Measurements from ENCODE around the gene NDUFB11.

The NDUFB11 gene

GRCh38 chrX:47144626-47145394 is at the start of gene NDUFB11, which contains the start of gene RBM10:
Gene NDUFB11 (minus strand): TSS chrX:47144702. CDS start chrX:47144679, 23 bp downstream.
Gene RBM10 (plus strand): TSS chrX:47145221. CDS start chrX:47147482, 2,261 bp downstream.
- peak; percentile 92 for DNase-seq

GRCh38 chrX:47193475-47194193 is 49.1 kb upstream of the NDUFB11 start, which contains the start of gene UBA1:
Gene UBA1 (plus strand): TSS chrX:47193829. CDS start chrX:47198803, 4,974 bp downstream.
- DNase-seq, result peak; percentile 95

GRCh38 chrX:47191806-47192401 is 47.4 kb upstream of the NDUFB11 start:
- DNase-seq, result peak; percentile 43

- DNase-seq, result no peak
Measured at GRCh38 chrX:47191331-47191730, 46.8 kb upstream of the NDUFB11 start.

- DNase-seq, result peak; percentile 90
Measured at GRCh38 chrX:47190445-47191269, 46.2 kb upstream of the NDUFB11 start.

GRCh38 chrX:47189906-47190305 is 45.4 kb upstream of the NDUFB11 start:
- DNase-seq, result no peak

GRCh38 chrX:47187106-47187677 is 42.7 kb upstream of the NDUFB11 start:
- no peak for DNase-seq

GRCh38 chrX:47186096-47186740 is 41.7 kb upstream of the NDUFB11 start:
- no peak for DNase-seq

GRCh38 chrX:47185241-47185640 is 40.7 kb upstream of the NDUFB11 start:
- DNase-seq, result no peak

- DNase-seq, result no peak
Measured at GRCh38 chrX:47184486-47184885, 40.0 kb upstream of the NDUFB11 start.

- DNase-seq, result no peak
Measured at GRCh38 chrX:47182106-47182700, 37.7 kb upstream of the NDUFB11 start.

- DNase-seq, result no peak
Measured at GRCh38 chrX:47181301-47181700, 36.8 kb upstream of the NDUFB11 start.

- DNase-seq, result no peak
Measured at GRCh38 chrX:47180346-47180745, 35.8 kb upstream of the NDUFB11 start.

GRCh38 chrX:47179928-47180255 is 35.4 kb upstream of the NDUFB11 start:
- DNase-seq, result no peak

GRCh38 chrX:47179221-47179927 is 34.9 kb upstream of the NDUFB11 start:
- DNase-seq, result no peak

GRCh38 chrX:47178337-47178736 is 33.8 kb upstream of the NDUFB11 start:
- DNase-seq, result no peak

- no peak for DNase-seq
Measured at GRCh38 chrX:47177079-47177478, 32.6 kb upstream of the NDUFB11 start.

GRCh38 chrX:47176101-47176740 is 31.7 kb upstream of the NDUFB11 start:
- DNase-seq, result no peak

- DNase-seq, result no peak
Measured at GRCh38 chrX:47175588-47175980, 31.1 kb upstream of the NDUFB11 start.

GRCh38 chrX:47174846-47175587 is 30.5 kb upstream of the NDUFB11 start:
- no peak for DNase-seq

Data from MV-4-11 (cell line).